Measurements from ENCODE around the gene KATNAL2.

DNA sequence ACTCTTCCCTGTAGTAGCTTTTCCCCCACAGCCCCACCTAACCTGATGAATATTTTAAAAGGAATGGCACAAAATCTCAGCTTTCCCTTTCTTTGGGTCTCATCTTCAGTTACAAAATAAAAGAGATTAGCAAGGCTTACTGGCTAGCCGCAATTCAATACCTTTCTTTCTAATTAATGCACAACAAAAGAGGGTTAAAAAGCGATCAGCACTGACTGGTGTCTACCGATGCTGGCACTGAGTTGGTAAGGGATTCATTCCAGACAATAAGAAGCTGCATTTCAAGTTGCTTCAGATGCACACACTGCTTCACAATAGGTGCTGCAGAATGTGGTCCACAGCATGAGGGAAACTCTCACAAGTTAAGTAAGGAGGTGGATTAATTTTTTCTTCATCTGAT is 191.0 kb downstream of the KATNAL2 start:
- TF ChIP-seq, protein P1, sequence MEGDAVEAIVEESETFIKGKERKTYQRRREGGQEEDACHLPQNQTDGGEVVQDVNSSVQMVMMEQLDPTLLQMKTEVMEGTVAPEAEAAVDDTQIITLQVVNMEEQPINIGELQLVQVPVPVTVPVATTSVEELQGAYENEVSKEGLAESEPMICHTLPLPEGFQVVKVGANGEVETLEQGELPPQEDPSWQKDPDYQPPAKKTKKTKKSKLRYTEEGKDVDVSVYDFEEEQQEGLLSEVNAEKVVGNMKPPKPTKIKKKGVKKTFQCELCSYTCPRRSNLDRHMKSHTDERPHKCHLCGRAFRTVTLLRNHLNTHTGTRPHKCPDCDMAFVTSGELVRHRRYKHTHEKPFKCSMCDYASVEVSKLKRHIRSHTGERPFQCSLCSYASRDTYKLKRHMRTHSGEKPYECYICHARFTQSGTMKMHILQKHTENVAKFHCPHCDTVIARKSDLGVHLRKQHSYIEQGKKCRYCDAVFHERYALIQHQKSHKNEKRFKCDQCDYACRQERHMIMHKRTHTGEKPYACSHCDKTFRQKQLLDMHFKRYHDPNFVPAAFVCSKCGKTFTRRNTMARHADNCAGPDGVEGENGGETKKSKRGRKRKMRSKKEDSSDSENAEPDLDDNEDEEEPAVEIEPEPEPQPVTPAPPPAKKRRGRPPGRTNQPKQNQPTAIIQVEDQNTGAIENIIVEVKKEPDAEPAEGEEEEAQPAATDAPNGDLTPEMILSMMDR (IDR thresholded peaks at IDR 0.05): no peak
- no peak for TF ChIP-seq POLR2AphosphoS5 (IDR thresholded peaks at IDR 0.05)
